ENCODE results near the gene MSANTD3.
A peak's percentile ranks its signal among the peaks of the same experiment; 100 is the strongest.

MSANTD3 gene

GRCh38 chr9:100474924-100475276 lies 48.0 kb downstream of the MSANTD3 start:
- TF ChIP-seq YY1 (IDR thresholded peaks at IDR 0.05; ENCODE audit: low read depth) (no peak), TCF12 (IDR thresholded peaks at IDR 0.05; ENCODE audit: low read depth) (no peak), EGR1 (IDR thresholded peaks at IDR 0.05) (no peak), CEBPB (IDR thresholded peaks at IDR 0.05) (no peak), CREB1 (IDR thresholded peaks at IDR 0.05; ENCODE audit: low read depth) (no peak), ZBTB7A (IDR thresholded peaks at IDR 0.05; ENCODE audit: low read depth) (no peak), NFIC (IDR thresholded peaks at IDR 0.05) (no peak), USF1 (IDR thresholded peaks at IDR 0.05) (no peak), TEAD4 (IDR thresholded peaks at IDR 0.05) (no peak), MAX (IDR thresholded peaks at IDR 0.05) (no peak), TAF1 (IDR thresholded peaks at IDR 0.05; ENCODE audit: low read depth) (no peak), RAD21 (IDR thresholded peaks at IDR 0.05; ENCODE audit: low read depth) (no peak), EP300 (IDR thresholded peaks at IDR 0.05; ENCODE audit: borderline replicate concordance) (no peak), FOXM1 (IDR thresholded peaks at IDR 0.05; ENCODE audit: borderline replicate concordance, low read depth) (no peak)
- TF ChIP-seq, protein P1, sequence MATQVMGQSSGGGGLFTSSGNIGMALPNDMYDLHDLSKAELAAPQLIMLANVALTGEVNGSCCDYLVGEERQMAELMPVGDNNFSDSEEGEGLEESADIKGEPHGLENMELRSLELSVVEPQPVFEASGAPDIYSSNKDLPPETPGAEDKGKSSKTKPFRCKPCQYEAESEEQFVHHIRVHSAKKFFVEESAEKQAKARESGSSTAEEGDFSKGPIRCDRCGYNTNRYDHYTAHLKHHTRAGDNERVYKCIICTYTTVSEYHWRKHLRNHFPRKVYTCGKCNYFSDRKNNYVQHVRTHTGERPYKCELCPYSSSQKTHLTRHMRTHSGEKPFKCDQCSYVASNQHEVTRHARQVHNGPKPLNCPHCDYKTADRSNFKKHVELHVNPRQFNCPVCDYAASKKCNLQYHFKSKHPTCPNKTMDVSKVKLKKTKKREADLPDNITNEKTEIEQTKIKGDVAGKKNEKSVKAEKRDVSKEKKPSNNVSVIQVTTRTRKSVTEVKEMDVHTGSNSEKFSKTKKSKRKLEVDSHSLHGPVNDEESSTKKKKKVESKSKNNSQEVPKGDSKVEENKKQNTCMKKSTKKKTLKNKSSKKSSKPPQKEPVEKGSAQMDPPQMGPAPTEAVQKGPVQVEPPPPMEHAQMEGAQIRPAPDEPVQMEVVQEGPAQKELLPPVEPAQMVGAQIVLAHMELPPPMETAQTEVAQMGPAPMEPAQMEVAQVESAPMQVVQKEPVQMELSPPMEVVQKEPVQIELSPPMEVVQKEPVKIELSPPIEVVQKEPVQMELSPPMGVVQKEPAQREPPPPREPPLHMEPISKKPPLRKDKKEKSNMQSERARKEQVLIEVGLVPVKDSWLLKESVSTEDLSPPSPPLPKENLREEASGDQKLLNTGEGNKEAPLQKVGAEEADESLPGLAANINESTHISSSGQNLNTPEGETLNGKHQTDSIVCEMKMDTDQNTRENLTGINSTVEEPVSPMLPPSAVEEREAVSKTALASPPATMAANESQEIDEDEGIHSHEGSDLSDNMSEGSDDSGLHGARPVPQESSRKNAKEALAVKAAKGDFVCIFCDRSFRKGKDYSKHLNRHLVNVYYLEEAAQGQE (IDR thresholded peaks at IDR 0.05; ENCODE audit: low read depth), result no peak

DNA sequence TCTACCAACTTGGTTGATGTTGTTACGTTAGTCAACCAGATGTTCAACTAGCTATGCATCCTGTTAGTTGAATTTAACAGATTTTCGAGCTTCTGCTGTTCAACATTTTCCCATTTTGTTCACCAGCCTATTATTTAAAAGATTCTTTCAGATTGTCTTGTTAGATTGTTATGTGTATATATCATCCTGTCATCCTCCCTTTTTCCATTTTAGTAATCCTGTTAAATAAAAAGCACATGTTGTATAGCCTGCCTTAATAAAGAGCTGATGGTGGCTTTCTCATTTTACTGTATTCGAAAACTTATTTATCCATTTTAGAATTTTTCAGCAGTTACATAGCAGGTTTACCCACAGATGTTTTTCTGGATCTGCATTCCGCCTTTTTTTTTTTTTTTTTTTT lies 50.3 kb downstream of the MSANTD3 start:
- TF ChIP-seq MAX (IDR thresholded peaks at IDR 0.05), result no peak
- no peak for TF ChIP-seq CEBPB (IDR thresholded peaks at IDR 0.05)
- TF ChIP-seq, protein P1 (IDR thresholded peaks at IDR 0.05; ENCODE audit: low read depth), result no peak
- TF ChIP-seq RAD21 (IDR thresholded peaks at IDR 0.05; ENCODE audit: low read depth), result no peak
- TF ChIP-seq USF1 (IDR thresholded peaks at IDR 0.05), result no peak
- no peak for TF ChIP-seq NFIC (IDR thresholded peaks at IDR 0.05)

DNA sequence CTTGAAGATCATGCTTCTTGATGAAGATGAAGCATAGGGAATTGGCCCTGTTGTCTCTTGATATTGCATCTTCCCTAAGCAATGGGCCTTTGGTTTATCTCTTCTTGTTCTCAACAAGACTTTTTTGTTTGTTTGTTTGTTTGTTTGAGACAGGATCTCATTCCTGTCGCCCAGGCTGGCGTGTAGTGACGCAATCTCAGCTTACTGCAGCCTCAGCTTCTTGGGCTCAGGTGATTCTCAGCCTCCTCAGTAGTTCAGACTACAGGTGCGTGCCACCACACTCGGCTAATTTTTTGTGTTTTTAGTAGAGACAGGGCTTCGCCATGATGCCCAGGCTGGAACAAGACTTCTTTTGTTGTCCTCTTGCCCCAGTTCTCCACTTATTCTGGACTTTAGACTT lies 51.2 kb downstream of the MSANTD3 start:
- TF ChIP-seq, protein P1 (IDR thresholded peaks at IDR 0.05; ENCODE audit: low read depth), result no peak
- TF ChIP-seq EGR1 (IDR thresholded peaks at IDR 0.05) (no peak), CEBPB (IDR thresholded peaks at IDR 0.05) (0 out of 2 replicates have a peak, but pooled peaks have one; percentile 29), YY1 (IDR thresholded peaks at IDR 0.05; ENCODE audit: low read depth) (no peak), CREB1 (IDR thresholded peaks at IDR 0.05; ENCODE audit: low read depth) (no peak)

DNA sequence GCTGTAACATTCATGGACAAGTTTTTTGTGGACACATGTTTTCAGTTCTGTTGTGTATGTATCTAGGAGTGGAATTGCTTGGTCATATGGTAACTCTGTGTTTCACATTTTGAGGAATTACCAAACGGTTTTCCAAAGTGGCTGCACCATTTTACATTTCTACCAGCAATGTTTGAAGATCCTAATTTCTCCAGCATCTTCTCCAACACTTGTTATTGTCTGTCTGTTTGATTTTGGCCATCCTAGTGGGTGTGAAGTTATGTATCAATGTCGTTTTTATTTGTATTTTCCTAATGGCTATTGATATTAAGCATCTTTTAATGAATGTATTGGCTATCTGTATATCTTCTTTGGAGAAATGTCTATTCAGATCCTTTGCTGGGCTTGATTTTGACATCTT lies 52.9 kb downstream of the MSANTD3 start:
- TF ChIP-seq RAD21 (IDR thresholded peaks at IDR 0.05; ENCODE audit: low read depth), result no peak

- no peak for TF ChIP-seq TAF1 (IDR thresholded peaks at IDR 0.05; ENCODE audit: low read depth)
- no peak for TF ChIP-seq ZBTB7A (IDR thresholded peaks at IDR 0.05; ENCODE audit: low read depth)
- TF ChIP-seq RAD21 (IDR thresholded peaks at IDR 0.05; ENCODE audit: low read depth), result no peak
- TF ChIP-seq EGR1 (IDR thresholded peaks at IDR 0.05), result no peak
- no peak for TF ChIP-seq CREB1 (IDR thresholded peaks at IDR 0.05; ENCODE audit: low read depth)
- TF ChIP-seq, protein P1 (IDR thresholded peaks at IDR 0.05; ENCODE audit: low read depth), result no peak
- TF ChIP-seq TEAD4 (IDR thresholded peaks at IDR 0.05), result no peak
- no peak for TF ChIP-seq YY1 (IDR thresholded peaks at IDR 0.05; ENCODE audit: low read depth)
- no peak for TF ChIP-seq MAX (IDR thresholded peaks at IDR 0.05)
- TF ChIP-seq TCF12 (IDR thresholded peaks at IDR 0.05; ENCODE audit: low read depth), result no peak
- no peak for TF ChIP-seq FOXM1 (IDR thresholded peaks at IDR 0.05; ENCODE audit: borderline replicate concordance, low read depth)
- no peak for TF ChIP-seq USF1 (IDR thresholded peaks at IDR 0.05)
- no peak for TF ChIP-seq EP300 (IDR thresholded peaks at IDR 0.05; ENCODE audit: borderline replicate concordance)
- no peak for TF ChIP-seq NFIC (IDR thresholded peaks at IDR 0.05)
- TF ChIP-seq CEBPB (IDR thresholded peaks at IDR 0.05), result no peak
Measured at GRCh38 chr9:100485196-100485595, 58.3 kb downstream of the MSANTD3 start.

Measured in Ishikawa (cell line).